Activated CD8-positive, alpha-beta memory T cell treated with anti-CD3 and anti-CD28 coated beads, Interleukin-2, amount 50 U/mL, for 4 hours (primary cell): ENCODE results near the gene C19orf33.
A peak's percentile ranks its signal among the peaks of the same experiment; 100 is the strongest.
"Not testable (repeated sequence)": the region's sequence is repeated elsewhere in the genome, so short reads cannot be mapped to it uniquely, and the experiment has no call there.

ENCODE experiments used
- DNase-seq: peaks from one replicate; pipeline ENCODE4 v3.0.0-alpha.2; 2020

Gene C19orf33

GRCh38 chr19:38303517-38304351, at the start of gene C19orf33:
Gene C19orf33 (plus strand): TSS chr19:38304251. CDS start chr19:38304262, 11 bp downstream.
- DNase-seq: no peak

- no peak for DNase-seq
These were observed 48.6 kb upstream of the C19orf33 start for GRCh38 chr19:38255383-38256014.

GRCh38 chr19:38261942-38262341, 42.1 kb upstream of the C19orf33 start:
- DNase-seq: not testable (repeated sequence)

- no peak for DNase-seq
These were observed 41.3 kb upstream of the C19orf33 start for GRCh38 chr19:38262585-38263268.

- DNase-seq: peak; percentile 74
These were observed 40.2 kb upstream of the C19orf33 start for GRCh38 chr19:38263689-38264485.

GRCh38 chr19:38264486-38265212, 39.4 kb upstream of the C19orf33 start, which contains the start of gene SPINT2:
Gene SPINT2 (plus strand): TSS chr19:38264573. CDS start chr19:38264893, 320 bp downstream.
- DNase-seq: peak; percentile 48

DNA sequence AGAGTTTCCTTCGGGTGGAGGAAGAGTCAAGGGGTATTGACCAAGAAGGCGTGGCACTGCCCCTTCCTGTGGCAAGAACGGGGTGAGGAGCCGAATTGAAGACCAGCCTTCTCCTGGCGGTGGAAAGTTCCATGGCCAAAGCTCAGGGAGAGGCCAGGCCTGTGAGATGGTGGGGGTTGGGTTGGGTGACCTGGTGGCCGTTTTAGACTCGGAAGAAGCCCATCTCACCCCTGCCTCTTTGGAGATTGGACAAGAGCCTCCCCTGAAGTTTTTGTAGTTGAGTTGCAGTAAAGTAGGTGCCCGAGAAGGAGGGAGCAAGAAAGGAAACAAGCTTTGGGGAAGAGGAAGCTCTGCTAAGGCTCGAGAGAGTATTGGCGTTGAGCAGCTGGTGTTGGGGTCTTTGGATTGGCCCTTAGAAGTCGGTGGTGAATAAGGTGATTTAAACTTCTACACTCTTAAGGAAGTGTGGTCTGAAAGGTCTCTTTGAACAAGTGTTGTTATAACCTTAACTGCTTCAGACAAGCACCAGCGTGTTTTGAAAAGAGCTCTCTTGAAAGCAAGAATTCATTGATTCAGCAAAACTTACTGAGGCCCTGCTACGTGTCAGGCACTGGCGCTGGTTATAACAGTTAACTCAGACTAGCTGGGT, 38.7 kb upstream of the C19orf33 start:
- no peak for DNase-seq

GRCh38 chr19:38265921-38266429, 38.1 kb upstream of the C19orf33 start:
- no peak for DNase-seq

- DNase-seq: no peak
These were observed 37.0 kb upstream of the C19orf33 start for GRCh38 chr19:38266981-38267597.

DNA sequence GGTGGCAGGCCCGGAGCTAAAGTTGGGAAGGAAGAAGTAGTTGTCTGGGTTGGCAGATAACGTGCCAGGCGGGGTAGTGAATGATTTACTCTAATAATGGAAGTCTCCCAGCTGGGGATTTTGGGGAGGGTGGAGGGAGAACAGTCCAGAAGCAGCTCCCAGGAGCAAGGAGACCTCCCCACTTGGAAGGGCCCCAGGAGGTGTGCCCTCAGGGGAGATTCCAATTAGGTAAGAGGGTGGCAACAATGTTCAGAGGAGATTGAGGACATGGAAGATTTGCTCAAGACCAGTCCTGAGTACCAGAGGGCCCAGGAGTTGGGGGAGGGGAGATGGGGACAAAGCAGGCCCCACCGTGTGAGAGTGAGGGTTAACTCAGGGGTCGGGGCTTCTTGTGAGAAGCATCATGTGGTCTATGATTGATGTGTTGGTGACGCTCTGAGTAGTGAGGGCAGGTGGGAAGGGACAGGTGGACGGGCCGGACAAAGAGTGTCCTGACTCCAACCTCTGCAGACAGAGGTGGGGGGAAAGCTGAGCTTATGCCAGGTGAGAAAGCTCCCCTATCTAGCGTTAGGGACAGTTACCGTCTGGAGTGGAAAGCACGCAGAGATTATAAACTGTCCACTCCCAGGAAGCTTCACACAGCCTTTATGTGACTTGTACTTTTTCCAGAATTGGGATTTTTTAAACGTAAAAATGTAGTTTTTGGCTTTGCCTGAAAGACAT, 36.1 kb upstream of the C19orf33 start:
- no peak for DNase-seq

DNA sequence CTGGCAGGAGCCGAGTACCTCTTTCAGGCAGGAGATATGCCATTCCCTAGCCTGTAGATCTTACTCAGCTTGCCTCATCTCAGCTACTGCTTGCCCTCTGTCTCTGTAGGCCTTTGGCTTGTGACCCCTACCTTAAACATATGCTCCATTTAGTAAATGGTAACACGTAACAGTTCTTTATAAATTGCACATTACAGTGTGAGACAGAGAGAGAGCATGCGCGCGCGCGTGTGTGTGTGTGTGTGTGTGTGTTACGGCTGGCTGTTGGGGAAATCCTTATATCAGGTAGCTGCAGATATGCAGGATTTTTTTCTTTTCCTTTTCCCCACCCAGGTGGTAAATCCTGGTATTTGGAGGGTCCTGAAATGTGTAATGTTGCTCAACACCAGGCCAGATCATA, 35.5 kb upstream of the C19orf33 start:
- DNase-seq: no peak

DNA sequence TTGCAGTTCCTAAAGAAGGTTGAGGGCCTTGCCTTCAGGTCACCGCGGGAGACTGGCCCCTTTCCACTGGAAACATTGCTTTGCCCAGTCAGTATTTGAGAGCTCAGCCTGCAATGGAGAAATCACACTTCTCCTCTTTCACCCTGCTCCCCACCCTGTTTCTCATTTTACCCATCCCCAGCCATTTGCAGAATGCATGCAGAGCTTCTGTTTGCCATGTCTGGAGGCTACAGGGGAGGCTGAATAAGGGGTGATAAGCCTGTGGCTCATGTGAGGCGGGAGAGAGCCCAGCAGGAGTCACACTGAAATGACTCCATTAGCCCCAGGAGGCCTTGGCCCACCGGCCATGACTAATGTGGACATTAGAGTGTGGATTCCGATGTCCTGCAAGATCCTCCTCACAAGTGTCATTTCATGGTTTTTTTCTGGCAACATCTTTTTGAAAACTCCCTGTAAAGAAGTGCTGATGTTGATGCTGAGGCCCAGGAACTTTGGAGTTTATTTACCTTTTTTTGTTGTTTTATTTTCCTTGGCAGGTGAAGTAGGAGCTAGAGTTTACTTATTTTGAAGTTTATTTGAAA, 33.4 kb upstream of the C19orf33 start:
- no peak for DNase-seq

- DNase-seq: no peak
These were observed 30.6 kb upstream of the C19orf33 start for GRCh38 chr19:38273499-38273898.

DNA sequence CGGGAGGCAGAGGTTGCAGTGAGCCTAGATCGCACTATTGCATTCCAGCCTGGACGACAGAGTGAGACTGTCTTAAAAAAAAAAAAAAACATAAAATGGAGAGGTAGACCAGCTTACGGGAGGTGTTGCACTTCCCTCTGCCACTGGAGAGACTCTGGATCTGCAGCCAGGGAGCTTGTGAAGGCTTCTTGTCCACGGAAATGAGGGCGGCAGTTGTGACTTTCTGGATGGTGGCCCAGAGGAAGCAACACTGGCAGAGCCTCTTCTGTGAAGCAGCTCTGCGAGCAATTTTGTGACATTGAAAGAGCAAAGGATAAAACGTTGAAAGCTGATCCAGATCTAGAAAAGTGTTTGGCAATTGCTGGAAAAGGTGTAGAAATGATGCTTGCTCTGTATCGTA, 29.3 kb upstream of the C19orf33 start:
- DNase-seq: no peak

- DNase-seq: no peak
These were observed 27.0 kb upstream of the C19orf33 start for GRCh38 chr19:38276942-38277517.

DNA sequence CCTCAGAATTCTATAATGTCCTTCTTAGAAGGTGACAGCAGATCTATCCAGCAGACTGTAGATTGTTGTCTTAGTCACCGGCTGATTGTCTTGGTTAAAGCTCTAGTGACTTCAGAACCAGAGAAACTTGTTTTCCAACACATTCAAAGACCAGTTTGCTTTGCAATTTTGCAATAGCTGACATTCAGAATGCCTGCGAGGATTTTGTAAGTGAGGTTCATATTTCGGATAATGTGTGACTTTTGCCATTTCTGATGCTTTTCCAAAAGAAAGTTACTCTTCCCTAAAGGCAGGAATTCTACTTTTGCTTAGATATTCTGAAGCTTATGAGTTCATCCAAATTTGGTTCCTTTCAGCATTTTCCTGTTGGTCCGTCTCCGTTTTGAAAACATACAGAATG, 26.5 kb upstream of the C19orf33 start:
- DNase-seq: no peak

DNA sequence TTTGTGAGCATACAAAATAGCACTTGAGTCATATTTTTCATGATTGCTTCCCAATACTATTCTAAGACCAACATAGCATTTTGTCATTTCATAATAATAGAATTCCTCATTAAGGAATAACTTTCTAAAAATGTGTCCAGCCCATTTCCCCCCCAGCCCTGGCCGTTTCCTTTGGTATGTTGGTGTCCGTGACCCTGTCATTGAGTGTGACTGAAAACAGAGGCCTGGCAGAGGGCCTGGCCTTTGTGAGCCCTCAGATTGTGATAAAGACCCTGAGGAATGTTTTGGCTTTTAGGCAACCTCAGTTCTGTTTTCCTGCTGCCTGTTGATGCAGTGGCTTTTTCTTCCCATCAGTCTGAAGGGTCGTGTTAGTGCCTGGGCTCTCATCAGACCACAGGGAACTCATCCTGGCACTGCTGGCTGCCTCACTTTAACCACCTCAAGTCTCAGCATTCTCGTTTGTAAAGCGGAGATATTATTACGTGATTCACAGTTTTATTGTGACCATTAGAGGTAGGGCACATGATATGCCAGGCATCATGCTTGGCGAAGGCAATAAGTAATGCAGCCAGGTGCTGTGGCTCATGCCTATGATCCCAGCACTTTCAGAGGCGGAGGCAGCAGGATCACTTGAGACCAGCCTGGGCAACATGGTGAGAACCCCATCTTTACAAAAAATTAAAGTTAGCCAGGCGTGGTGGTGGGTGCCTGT, 25.9 kb upstream of the C19orf33 start:
- no peak for DNase-seq

DNA sequence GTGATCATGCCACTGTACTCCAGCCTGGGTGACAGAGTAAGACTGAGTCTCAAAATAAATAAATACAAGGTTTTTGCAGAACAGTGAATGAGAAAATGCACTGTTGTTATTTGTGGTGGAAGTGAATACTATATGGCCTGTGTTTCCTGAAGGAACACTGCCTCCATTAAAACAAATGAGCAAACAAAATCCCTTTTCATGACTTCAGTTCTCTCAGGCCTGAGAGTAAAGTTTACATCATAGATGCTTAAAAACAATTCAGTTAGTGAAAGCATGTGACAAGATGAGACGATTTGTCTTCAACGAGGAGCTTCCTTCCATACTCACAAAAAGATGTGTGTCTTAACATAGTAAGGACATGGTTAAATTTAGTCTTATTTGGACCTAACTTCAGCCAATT, 25.3 kb upstream of the C19orf33 start:
- no peak for DNase-seq
